HG02938 (cell line): ENCODE measurements around the gene AGXT.

ENCODE experiments used
- ATAC-seq: cut with Tn5 transposase; IDR thresholded peaks from one replicate; pipeline ENCODE4 v1.9.1; 2021; ENCODE audit warnings: mild to moderate bottlenecking, moderate library complexity; ENCODE audit not compliant: unreplicated experiment

AGXT gene

GRCh38 chr2:240925191-240925567 is 56.6 kb downstream of the AGXT start:
- ATAC-seq, result no peak

DNA sequence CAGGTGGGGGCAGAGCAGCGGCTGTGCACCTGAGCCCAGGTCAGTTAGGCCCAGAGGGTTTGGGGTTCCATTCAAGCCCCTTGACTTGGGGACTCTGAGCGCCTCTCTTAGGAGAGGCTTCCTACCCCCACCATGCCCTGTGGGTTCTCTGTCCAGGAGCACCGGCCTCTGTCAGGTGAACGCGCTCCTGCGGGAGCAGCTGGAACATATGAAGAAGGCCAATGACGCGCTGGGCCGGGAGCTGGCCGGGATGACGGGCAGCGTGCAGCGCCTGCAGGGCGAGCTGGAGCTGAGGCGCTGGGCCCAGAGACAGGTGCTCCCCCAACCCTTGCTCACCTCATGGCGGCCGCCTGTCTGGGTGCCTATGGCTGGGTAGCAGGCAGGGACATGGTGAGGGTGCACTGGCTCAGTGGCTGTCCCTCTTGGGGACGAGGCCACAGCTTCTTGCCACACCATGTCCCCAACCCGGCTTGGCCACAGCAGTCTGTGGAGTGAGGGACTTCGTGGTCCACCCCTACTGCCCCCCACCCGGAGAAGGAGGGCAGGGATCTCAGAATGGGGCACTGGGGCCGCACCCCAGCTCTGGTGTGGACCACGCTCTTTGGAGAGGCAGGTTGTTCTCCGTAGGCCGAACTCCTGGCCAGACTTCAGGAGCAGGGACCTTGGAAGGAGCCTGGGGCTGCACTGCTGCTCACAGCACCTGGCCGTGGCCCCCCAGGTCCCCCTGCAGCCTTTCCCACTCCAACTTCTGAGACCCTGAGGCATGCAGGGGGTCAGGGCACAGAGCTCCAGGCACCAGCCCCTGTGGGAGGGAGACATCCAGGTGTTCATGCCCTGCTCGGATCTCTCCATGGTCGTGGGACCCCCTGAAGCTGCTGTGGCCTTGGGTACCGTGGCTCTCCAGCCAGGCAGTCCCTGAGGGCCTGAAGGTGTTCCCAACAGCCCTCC is 57.2 kb downstream of the AGXT start:
- no peak for ATAC-seq

DNA sequence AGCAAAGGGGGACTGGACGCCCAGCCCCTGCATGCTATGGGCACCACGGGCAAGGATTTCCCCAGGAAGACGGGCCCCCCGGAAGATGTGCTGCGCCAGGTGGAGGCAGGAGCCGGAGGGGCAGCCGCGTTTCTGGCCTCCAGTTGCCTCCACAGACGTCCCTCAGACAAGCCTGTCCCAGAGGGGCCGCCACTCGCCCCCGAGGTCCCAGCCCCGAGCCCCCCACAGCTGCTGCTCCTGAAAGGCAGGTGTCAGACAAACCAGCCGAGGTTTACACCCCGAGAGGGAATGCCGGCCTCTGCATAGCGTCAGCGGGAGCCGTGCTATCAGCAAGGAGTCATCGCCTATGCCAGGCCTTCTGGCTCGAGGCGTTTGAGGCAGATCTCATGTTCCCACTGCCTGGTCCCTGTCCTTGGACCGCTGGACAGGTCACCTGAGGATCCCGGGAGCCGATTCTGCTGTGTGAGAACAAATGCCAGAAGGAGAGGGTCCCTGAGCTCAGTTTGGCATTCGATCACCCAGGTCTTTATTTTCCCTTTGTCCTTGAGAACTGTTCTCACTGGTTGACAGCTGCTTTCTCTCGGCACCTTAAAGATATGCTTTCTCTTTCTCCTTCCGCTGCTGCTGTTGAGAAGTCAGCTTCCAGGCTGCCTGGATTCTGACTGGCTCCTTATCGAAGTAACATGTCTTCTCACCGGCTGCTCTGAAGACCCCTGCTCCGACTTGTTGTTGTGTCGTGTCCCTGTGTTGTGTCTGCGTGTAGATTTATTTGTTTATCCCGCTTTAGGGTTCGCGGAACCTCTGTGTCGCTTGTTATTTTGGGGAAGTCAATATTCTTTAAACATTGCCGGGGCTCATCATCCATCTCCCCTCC is 58.1 kb downstream of the AGXT start:
- ATAC-seq, result no peak

DNA sequence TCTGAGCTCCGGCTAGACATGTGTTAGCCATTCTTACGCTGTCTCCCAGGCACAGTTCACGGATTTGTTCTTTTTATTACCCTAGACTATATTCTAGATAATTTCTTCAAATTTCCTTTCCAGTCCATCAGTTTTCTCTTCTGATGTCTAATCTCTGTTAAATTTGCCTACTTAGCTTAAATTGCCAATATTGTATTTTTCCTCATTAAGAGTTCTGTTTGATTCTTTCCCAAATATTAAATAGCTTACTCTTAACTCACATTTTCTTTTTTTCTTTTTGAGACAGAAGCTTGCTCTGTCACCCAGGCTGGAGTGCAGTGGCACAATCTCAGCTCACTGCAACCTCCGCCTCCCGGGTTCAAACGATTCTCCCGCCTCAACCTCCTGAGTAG is 58.8 kb downstream of the AGXT start:
- no peak for ATAC-seq

- no peak for ATAC-seq
Measured at GRCh38 chr2:240928476-240929363, 60.1 kb downstream of the AGXT start.

GRCh38 chr2:240929364-240930095 is 60.9 kb downstream of the AGXT start:
- ATAC-seq, result no peak
